ENCODE results near the gene ATAD2B.

DNA sequence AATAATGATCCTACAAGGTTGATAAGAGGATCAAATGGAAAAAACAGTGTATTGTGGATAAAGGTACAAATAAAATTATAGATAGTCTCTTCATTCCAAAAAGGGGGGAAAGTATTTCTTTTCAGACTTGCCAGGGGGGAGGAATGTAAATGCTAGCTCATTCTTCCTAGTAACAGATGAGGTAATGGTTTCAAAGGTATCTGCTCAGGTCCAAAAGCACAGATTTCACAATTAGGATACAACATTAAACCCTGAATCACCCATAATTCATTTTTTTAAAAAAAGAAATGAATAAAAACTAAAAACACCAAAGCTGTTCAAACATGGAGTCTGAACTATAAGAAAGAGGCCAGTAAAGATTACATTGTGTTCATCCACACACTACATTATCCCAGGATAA lies 142.0 kb downstream of the ATAD2B start:
- TF ChIP-seq, protein P1, sequence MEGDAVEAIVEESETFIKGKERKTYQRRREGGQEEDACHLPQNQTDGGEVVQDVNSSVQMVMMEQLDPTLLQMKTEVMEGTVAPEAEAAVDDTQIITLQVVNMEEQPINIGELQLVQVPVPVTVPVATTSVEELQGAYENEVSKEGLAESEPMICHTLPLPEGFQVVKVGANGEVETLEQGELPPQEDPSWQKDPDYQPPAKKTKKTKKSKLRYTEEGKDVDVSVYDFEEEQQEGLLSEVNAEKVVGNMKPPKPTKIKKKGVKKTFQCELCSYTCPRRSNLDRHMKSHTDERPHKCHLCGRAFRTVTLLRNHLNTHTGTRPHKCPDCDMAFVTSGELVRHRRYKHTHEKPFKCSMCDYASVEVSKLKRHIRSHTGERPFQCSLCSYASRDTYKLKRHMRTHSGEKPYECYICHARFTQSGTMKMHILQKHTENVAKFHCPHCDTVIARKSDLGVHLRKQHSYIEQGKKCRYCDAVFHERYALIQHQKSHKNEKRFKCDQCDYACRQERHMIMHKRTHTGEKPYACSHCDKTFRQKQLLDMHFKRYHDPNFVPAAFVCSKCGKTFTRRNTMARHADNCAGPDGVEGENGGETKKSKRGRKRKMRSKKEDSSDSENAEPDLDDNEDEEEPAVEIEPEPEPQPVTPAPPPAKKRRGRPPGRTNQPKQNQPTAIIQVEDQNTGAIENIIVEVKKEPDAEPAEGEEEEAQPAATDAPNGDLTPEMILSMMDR (IDR thresholded peaks at IDR 0.05): no peak
- TF ChIP-seq POLR2A (IDR thresholded peaks at IDR 0.05): no peak

Data from body of pancreas (tissue), 4 donors.